ENCODE results near the gene HRC. TPM values are rescaled to one million over a fixed set of nuclear protein-coding genes. Genes with fewer than 3 reads are reported as not detected.

HRC gene, protein sequence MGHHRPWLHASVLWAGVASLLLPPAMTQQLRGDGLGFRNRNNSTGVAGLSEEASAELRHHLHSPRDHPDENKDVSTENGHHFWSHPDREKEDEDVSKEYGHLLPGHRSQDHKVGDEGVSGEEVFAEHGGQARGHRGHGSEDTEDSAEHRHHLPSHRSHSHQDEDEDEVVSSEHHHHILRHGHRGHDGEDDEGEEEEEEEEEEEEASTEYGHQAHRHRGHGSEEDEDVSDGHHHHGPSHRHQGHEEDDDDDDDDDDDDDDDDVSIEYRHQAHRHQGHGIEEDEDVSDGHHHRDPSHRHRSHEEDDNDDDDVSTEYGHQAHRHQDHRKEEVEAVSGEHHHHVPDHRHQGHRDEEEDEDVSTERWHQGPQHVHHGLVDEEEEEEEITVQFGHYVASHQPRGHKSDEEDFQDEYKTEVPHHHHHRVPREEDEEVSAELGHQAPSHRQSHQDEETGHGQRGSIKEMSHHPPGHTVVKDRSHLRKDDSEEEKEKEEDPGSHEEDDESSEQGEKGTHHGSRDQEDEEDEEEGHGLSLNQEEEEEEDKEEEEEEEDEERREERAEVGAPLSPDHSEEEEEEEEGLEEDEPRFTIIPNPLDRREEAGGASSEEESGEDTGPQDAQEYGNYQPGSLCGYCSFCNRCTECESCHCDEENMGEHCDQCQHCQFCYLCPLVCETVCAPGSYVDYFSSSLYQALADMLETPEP
- total RNA-seq: 78.3 TPM

DNA sequence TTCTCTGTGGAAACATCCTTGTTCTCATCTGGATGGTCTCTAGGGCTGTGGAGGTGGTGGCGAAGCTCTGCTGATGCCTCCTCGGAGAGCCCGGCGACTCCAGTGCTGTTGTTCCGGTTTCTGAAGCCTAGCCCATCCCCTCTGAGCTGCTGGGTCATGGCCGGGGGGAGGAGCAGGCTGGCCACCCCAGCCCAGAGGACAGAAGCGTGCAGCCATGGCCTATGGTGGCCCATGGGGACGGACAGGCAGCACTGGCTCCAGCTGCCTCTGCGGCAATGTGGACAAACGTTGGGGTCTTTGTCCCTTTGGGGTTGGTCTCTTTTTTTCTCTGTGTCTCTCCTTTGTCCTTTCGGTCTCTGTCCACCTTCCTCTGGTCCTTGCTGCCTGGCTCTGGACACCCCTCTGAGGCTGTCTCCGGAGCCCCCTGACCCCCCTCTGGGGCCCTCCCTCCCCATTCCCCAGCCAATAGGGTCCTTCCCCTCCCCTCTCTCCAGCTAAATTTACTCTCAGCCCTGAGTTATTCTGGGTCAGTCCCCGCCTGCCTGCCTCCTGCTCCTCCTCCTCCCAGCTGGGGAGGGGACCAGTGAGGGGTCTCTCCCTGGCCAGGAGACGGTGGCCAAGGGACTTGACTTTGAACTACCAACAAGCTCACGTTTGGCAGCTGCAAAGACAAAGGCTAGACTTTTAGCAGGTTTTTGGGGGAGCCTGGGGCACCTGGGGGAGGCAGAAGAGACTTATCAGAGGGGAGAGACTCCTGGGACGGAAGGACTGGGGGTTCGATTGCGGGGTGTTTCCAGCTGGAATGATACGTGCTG, at the start of gene HRC:
HRC (minus strand) TSS at position 392 of the 815 bp plus-strand sequence; CDS start at position 233, 159 bp downstream.
- Histone ChIP-seq H3K9me3 (ENCODE audit: control insufficient read depth in 3 of 3, low read length in 3 of 3) (no peaks in the 10 kb centered on the region), H3K27me3 (ENCODE audit: control insufficient read depth in 3 of 3, insufficient read depth in 3 of 3, low read length in 3 of 3) (no peaks in the 10 kb centered on the region), H3K4me1 (ENCODE audit: control insufficient read depth in 3 of 3, insufficient read depth in 3 of 3, low read length in 3 of 3) (peaks cover 23 to 60% (median 51%) of the 10 kb centered on the region in 3 donors), H3K27ac (ENCODE audit: low read depth, low read length) (peak within 1 kb of the TSS; percentile 99), H3K9ac (ENCODE audit: low read depth in 1 of 3, low read length in 3 of 3) (peak within 1 kb of the TSS; percentile 95 to 100 (median 98)), H3K36me3 (ENCODE audit: control insufficient read depth in 3 of 3, insufficient read depth in 3 of 3, low read length in 3 of 3) (peaks cover 0 to 9% (median 0%) of the 10 kb centered on the region in 3 donors), H3K4me3 (ENCODE audit: low read length in 3 of 3) (peak within 1 kb of the TSS; percentile 84 to 97 (median 88))

- Histone ChIP-seq H3K27me3 (ENCODE audit: control insufficient read depth in 3 of 3, insufficient read depth in 3 of 3, low read length in 3 of 3) (no peaks in the 10 kb centered on the region), H3K4me3 (ENCODE audit: low read length in 3 of 3) (no peak overlapping the region), H3K4me1 (ENCODE audit: control insufficient read depth in 3 of 3, insufficient read depth in 3 of 3, low read length in 3 of 3) (peaks cover 4 to 11% (median 5%) of the 10 kb centered on the region in 3 donors), H3K9ac (ENCODE audit: low read depth in 1 of 3, low read length in 3 of 3) (no peak overlapping the region), H3K36me3 (ENCODE audit: control insufficient read depth in 3 of 3, insufficient read depth in 3 of 3, low read length in 3 of 3) (peaks cover 31 to 37% (median 33%) of the 10 kb centered on the region in 3 donors), H3K27ac (ENCODE audit: low read depth, low read length) (no peak overlapping the region), H3K9me3 (ENCODE audit: control insufficient read depth in 3 of 3, low read length in 3 of 3) (no peaks in the 10 kb centered on the region)
Observed at GRCh38 chr19:49201042-49201441, 45.8 kb upstream of the HRC start.

DNA sequence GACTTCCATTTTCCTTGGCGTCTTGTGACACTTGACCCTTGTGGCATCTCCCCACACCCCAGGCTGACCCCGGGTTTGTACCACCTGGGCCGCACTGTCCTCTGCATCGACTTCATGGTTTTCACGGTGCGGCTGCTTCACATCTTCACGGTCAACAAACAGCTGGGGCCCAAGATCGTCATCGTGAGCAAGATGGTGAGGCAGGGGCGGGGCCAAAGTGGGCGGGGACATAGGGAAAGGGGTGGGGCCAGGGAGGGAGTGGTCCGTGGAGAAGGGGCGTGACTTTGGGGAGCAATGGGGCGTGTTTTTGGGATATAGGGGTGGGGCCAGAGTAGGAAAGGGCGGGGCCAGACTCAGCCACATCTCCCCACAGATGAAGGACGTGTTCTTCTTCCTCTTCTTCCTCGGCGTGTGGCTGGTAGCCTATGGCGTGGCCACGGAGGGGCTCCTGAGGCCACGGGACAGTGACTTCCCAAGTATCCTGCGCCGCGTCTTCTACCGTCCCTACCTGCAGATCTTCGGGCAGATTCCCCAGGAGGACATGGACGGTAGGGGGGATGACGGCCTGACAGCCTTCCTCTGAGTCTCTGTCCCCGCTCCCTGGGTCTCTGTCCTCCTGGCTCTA, 45.2 kb upstream of the HRC start:
- no peak overlapping the region for H3K9ac ChIP-seq (ENCODE audit: low read depth in 1 of 3, low read length in 3 of 3)
- H3K9me3 ChIP-seq (ENCODE audit: control insufficient read depth in 3 of 3, low read length in 3 of 3): no peaks in the 10 kb centered on the region
- peaks cover 29 to 34% (median 31%) of the 10 kb centered on the region in 3 donors for H3K36me3 ChIP-seq (ENCODE audit: control insufficient read depth in 3 of 3, insufficient read depth in 3 of 3, low read length in 3 of 3)
- peaks cover 5 to 11% (median 5%) of the 10 kb centered on the region in 3 donors for H3K4me1 ChIP-seq (ENCODE audit: control insufficient read depth in 3 of 3, insufficient read depth in 3 of 3, low read length in 3 of 3)
- no peak overlapping the region for H3K4me3 ChIP-seq (ENCODE audit: low read length in 3 of 3)
- no peaks in the 10 kb centered on the region for H3K27me3 ChIP-seq (ENCODE audit: control insufficient read depth in 3 of 3, insufficient read depth in 3 of 3, low read length in 3 of 3)
- no peak overlapping the region for H3K27ac ChIP-seq (ENCODE audit: low read depth, low read length)

DNA sequence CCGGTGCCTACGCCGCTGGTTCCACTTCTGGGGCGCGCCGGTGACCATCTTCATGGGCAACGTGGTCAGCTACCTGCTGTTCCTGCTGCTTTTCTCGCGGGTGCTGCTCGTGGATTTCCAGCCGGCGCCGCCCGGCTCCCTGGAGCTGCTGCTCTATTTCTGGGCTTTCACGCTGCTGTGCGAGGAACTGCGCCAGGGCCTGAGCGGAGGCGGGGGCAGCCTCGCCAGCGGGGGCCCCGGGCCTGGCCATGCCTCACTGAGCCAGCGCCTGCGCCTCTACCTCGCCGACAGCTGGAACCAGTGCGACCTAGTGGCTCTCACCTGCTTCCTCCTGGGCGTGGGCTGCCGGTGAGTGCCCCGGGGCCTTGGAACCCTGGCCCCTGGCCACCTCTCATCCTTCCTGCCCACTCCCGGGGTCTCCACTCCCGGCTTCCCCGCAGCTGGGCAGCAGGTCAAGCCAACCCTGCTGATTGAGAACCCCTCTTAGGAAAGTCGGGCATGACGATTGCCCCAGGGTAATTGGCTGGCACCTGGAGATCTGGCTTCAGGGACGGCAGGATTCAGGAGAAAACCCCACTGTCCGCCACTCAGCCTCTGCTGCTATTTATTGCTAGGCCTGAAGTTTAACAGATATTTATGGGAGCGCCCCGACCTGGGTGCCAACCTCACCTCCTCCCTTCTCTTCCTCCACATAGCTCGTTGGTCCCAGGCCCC, 41.5 kb upstream of the HRC start:
- Histone ChIP-seq H3K27me3 (ENCODE audit: control insufficient read depth in 3 of 3, insufficient read depth in 3 of 3, low read length in 3 of 3) (no peaks in the 10 kb centered on the region), H3K9ac (ENCODE audit: low read depth in 1 of 3, low read length in 3 of 3) (peak overlapping the region; percentile 68 to 80 (median 76)), H3K27ac (ENCODE audit: low read depth, low read length) (peak overlapping the region; percentile 81), H3K4me3 (ENCODE audit: low read length in 3 of 3) (peak overlapping the region; percentile 30 to 60 (median 49)), H3K9me3 (ENCODE audit: control insufficient read depth in 3 of 3, low read length in 3 of 3) (no peaks in the 10 kb centered on the region), H3K4me1 (ENCODE audit: control insufficient read depth in 3 of 3, insufficient read depth in 3 of 3, low read length in 3 of 3) (peaks cover 5 to 11% (median 5%) of the 10 kb centered on the region in 3 donors), H3K36me3 (ENCODE audit: control insufficient read depth in 3 of 3, insufficient read depth in 3 of 3, low read length in 3 of 3) (peaks cover 30 to 36% (median 32%) of the 10 kb centered on the region in 3 donors)

DNA sequence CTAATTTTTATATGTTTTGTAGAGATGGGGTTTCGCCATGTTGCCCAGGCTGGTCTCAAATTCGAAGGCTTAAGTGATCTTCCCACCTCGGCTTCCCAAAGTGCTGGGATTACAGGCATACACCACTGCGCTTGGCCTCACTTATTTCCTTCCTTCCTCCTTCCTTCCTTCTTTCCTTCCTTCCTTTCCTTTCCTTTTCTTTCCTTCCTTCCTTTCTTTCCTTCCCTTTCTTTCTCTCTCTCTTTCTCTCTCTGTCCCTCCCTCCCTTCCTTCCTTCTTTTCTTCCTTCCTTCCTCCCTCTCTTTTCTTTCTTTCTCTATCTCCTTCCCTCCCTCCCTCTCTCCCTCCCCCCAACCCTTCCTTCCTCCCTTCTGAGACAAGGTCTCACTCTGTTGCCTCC, 39.2 kb upstream of the HRC start:
- H3K4me3 ChIP-seq (ENCODE audit: low read length in 3 of 3): no peak overlapping the region
- no peaks in the 10 kb centered on the region for H3K9me3 ChIP-seq (ENCODE audit: control insufficient read depth in 3 of 3, low read length in 3 of 3)
- peaks cover 5 to 13% (median 5%) of the 10 kb centered on the region in 3 donors for H3K4me1 ChIP-seq (ENCODE audit: control insufficient read depth in 3 of 3, insufficient read depth in 3 of 3, low read length in 3 of 3)
- no peaks in the 10 kb centered on the region for H3K27me3 ChIP-seq (ENCODE audit: control insufficient read depth in 3 of 3, insufficient read depth in 3 of 3, low read length in 3 of 3)
- no peak overlapping the region for H3K27ac ChIP-seq (ENCODE audit: low read depth, low read length)
- no peak overlapping the region for H3K9ac ChIP-seq (ENCODE audit: low read depth in 1 of 3, low read length in 3 of 3)
- peaks cover 41 to 42% (median 41%) of the 10 kb centered on the region in 3 donors for H3K36me3 ChIP-seq (ENCODE audit: control insufficient read depth in 3 of 3, insufficient read depth in 3 of 3, low read length in 3 of 3)

DNA sequence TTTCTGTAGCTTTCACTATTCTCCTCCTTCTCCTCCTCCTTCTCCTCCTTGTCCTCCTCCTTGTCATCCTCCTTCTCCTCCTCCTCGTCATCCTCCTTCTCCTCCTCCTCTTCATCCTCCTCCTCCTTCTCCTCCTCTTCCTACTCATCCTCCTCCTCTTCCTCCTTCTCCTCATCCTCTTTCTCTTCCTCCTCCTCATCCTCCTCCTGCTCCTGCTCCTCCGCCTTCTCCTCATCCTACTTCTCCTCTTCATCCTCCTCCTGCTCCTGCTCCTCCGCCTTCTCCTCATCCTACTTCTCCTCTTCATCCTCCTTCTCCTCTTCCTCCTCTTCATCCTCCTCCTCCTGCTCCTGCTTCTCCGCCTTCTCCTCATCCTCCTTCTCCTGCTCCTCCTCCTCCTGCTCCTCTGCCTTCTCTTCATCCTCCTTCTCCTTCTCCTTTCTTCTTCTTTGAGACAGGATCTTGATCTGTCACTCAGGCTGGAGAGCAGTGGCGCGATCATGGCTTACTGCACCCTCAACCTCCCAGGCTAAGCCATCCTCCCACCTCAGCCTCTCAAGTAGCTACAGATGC, 38.7 kb upstream of the HRC start:
- no peaks in the 10 kb centered on the region for H3K9me3 ChIP-seq (ENCODE audit: control insufficient read depth in 3 of 3, low read length in 3 of 3)
- no peak overlapping the region for H3K27ac ChIP-seq (ENCODE audit: low read depth, low read length)
- H3K9ac ChIP-seq (ENCODE audit: low read depth in 1 of 3, low read length in 3 of 3): no peak overlapping the region
- H3K36me3 ChIP-seq (ENCODE audit: control insufficient read depth in 3 of 3, insufficient read depth in 3 of 3, low read length in 3 of 3): peaks cover 42 to 45% (median 43%) of the 10 kb centered on the region in 3 donors
- no peak overlapping the region for H3K4me3 ChIP-seq (ENCODE audit: low read length in 3 of 3)
- H3K27me3 ChIP-seq (ENCODE audit: control insufficient read depth in 3 of 3, insufficient read depth in 3 of 3, low read length in 3 of 3): no peaks in the 10 kb centered on the region
- H3K4me1 ChIP-seq (ENCODE audit: control insufficient read depth in 3 of 3, insufficient read depth in 3 of 3, low read length in 3 of 3): peaks cover 5 to 12% (median 5%) of the 10 kb centered on the region in 3 donors

- H3K27me3 ChIP-seq (ENCODE audit: control insufficient read depth in 3 of 3, insufficient read depth in 3 of 3, low read length in 3 of 3): no peaks in the 10 kb centered on the region
- no peak overlapping the region for H3K27ac ChIP-seq (ENCODE audit: low read depth, low read length)
- H3K36me3 ChIP-seq (ENCODE audit: control insufficient read depth in 3 of 3, insufficient read depth in 3 of 3, low read length in 3 of 3): peaks cover 53 to 56% (median 56%) of the 10 kb centered on the region in 3 donors
- H3K9ac ChIP-seq (ENCODE audit: low read depth in 1 of 3, low read length in 3 of 3): no peak overlapping the region
- H3K4me1 ChIP-seq (ENCODE audit: control insufficient read depth in 3 of 3, insufficient read depth in 3 of 3, low read length in 3 of 3): peaks cover 0 to 2% (median 0%) of the 10 kb centered on the region in 3 donors
- H3K9me3 ChIP-seq (ENCODE audit: control insufficient read depth in 3 of 3, low read length in 3 of 3): no peaks in the 10 kb centered on the region
- H3K4me3 ChIP-seq (ENCODE audit: low read length in 3 of 3): no peak overlapping the region
Observed at GRCh38 chr19:49190781-49191180, 35.6 kb upstream of the HRC start.

GRCh38 chr19:49189259-49189658, 34.1 kb upstream of the HRC start:
- Histone ChIP-seq H3K36me3 (ENCODE audit: control insufficient read depth in 3 of 3, insufficient read depth in 3 of 3, low read length in 3 of 3) (peaks cover 57 to 64% (median 59%) of the 10 kb centered on the region in 3 donors), H3K4me3 (ENCODE audit: low read length in 3 of 3) (no peak overlapping the region), H3K27me3 (ENCODE audit: control insufficient read depth in 3 of 3, insufficient read depth in 3 of 3, low read length in 3 of 3) (no peaks in the 10 kb centered on the region), H3K9me3 (ENCODE audit: control insufficient read depth in 3 of 3, low read length in 3 of 3) (no peaks in the 10 kb centered on the region), H3K4me1 (ENCODE audit: control insufficient read depth in 3 of 3, insufficient read depth in 3 of 3, low read length in 3 of 3) (peaks cover 0 to 2% (median 0%) of the 10 kb centered on the region in 3 donors), H3K27ac (ENCODE audit: low read depth, low read length) (no peak overlapping the region), H3K9ac (ENCODE audit: low read depth in 1 of 3, low read length in 3 of 3) (no peak overlapping the region)
